Measurements from ENCODE around the gene POLR3B. TPM values are rescaled to one million over a fixed set of nuclear protein-coding genes. Genes with fewer than 3 reads are reported as not detected.

The POLR3B gene
- total and polyA plus RNA-seq, 2 of the 8 experiments (the other 6 are each of a cell fraction or from before 2014, with no cell fraction given): 5.0 to 13.2 TPM

- FAIRE-seq: no peak
- H2BK20ac ChIP-seq (ENCODE audit: low read length): no peak overlapping the region
Observed at GRCh38 chr12:106412563-106412962, 55.0 kb downstream of the POLR3B start.

More at GRCh38 chr12:106412563-106412962, 55.0 kb downstream of the POLR3B start:
- Histone ChIP-seq H3K9ac (replicated peaks in 1 of 4; ENCODE audit: extremely low read depth in 1 of 4, low read depth in 3 of 4, low read length in 3 of 4) (no peak overlapping the region), H3K4me2 (ENCODE audit: insufficient read depth in 1 of 2, low read depth in 2 of 2, low read length in 2 of 2) (no peak overlapping the region), H4K5ac (ENCODE audit: insufficient read length, low read depth, low read length) (no peak overlapping the region), H4K8ac (ENCODE audit: extremely low read depth, insufficient read depth, low read length) (no peak overlapping the region), H2BK12ac (ENCODE audit: low read depth, low read length) (no peak overlapping the region), H2AK5ac (ENCODE audit: low read depth, low read length) (no peak overlapping the region), H2BK120ac (replicated peaks; ENCODE audit: low read depth, low read length) (no peak overlapping the region), H3K23ac (ENCODE audit: insufficient read length) (no peak overlapping the region), H3K4me1 (replicated peaks in 1 of 4; ENCODE audit: control insufficient read depth in 3 of 4, insufficient read depth in 4 of 4, low read length in 3 of 4) (no peaks in the 10 kb centered on the region), H3K14ac (ENCODE audit: insufficient read length) (no peak overlapping the region), H3K9me3 (ENCODE audit: insufficient read depth in 2 of 2, low read depth in 1 of 2, low read length in 1 of 2) (no peaks in the 10 kb centered on the region), H3K56ac (replicated peaks; ENCODE audit: insufficient read length, low read depth, low read length) (no peak overlapping the region), H3K27me3 (replicated peaks in 1 of 4; ENCODE audit: control insufficient read depth in 3 of 4, extremely low read depth in 1 of 4, insufficient read depth in 3 of 4, low read length in 3 of 4) (no peaks in the 10 kb centered on the region), H2AFZ (ENCODE audit: low read length) (no peak overlapping the region), H2BK15ac (ENCODE audit: low read length) (no peak overlapping the region), H4K20me1 (replicated peaks in 1 of 2; ENCODE audit: control insufficient read depth in 1 of 2, insufficient read depth in 2 of 2, low read length in 2 of 2) (no peaks in the 10 kb centered on the region), H3K23me2 (ENCODE audit: low read depth, low read length) (no peaks in the 10 kb centered on the region), H3K4me3 (ENCODE audit: extremely low read depth in 1 of 4, insufficient read depth in 2 of 4, low read depth in 3 of 4, low read length in 4 of 4) (no peak overlapping the region), H3K27ac (ENCODE audit: low read depth, low read length) (no peak overlapping the region), H3K79me1 (ENCODE audit: low read depth, low read length) (no peaks in the 10 kb centered on the region), H3K79me2 (ENCODE audit: control insufficient read depth in 1 of 2, insufficient read depth in 2 of 2, low read length in 2 of 2) (no peaks in the 10 kb centered on the region), H3K36me3 (ENCODE audit: control insufficient read depth in 2 of 4, insufficient read depth in 4 of 4, low read length in 3 of 4) (0 out of 8 replicates have a peak, but pooled peaks cover 0 to 3% (median 0%) of the 10 kb centered on the region in 4 experiments), H3K4ac (replicated peaks; ENCODE audit: insufficient read length, low read depth, low read length) (no peak overlapping the region), H4K91ac (replicated peaks; ENCODE audit: insufficient read length, low read length) (no peak overlapping the region), H3K18ac (ENCODE audit: extremely low read depth, low read length) (no peak overlapping the region), H2BK5ac (ENCODE audit: low read depth, low read length) (no peak overlapping the region)
- no peak for DNase-seq (ENCODE audit: low read depth in 1 of 2, low spot score in 2 of 2)
- CTCF ChIA-PET (ENCODE audit: partially characterized antibody): no interaction called here
- WGBS, 2 experiments (ENCODE audit: extremely low coverage in 1 of 2, insufficient coverage in 1 of 2, insufficient read length in 1 of 2, insufficient replicate concordance in 2 of 2, low coverage in 1 of 2, low lambda C conversion rate in 2 of 2, missing lambda C conversion rate in 1 of 2): 100% methylated on average over 1 of the region's 1 CpG; no CpG with 5 or more reads in 1 of the 2 experiments
- POLR2A ChIA-PET (ENCODE audit: partially characterized antibody): no interaction called here
- TF ChIP-seq TAF1 (IDR thresholded peaks at IDR 0.05; ENCODE audit: low read depth, low read length) (no peak), KDM5A (IDR thresholded peaks at IDR 0.05; ENCODE audit: low read length) (no peak), SUZ12 (IDR thresholded peaks at IDR 0.05; ENCODE audit: low read length) (no peak), RNF2 (IDR thresholded peaks at IDR 0.05; ENCODE audit: borderline replicate concordance, low read depth, low read length, missing control alignments, poor library complexity, severe bottlenecking) (no peak), CBX8 (IDR thresholded peaks at IDR 0.05; ENCODE audit: borderline replicate concordance, low read depth, low read length) (no peak), EP300 (IDR thresholded peaks at IDR 0.05; ENCODE audit: borderline replicate concordance in 1 of 2, low read depth in 2 of 2, low read length in 2 of 2) (no peak), NANOG (IDR thresholded peaks at IDR 0.05; ENCODE audit: insufficient read depth, low read depth, low read length, poor library complexity, severe bottlenecking) (no peak), TBP (IDR thresholded peaks at IDR 0.05; ENCODE audit: low read depth, low read length) (no peak), HDAC2 (IDR thresholded peaks at IDR 0.05; ENCODE audit: borderline replicate concordance in 1 of 2, low read depth in 2 of 2, low read length in 2 of 2) (no peak), RAD21 (IDR thresholded peaks at IDR 0.05 in 1 of 2, conservative IDR thresholded peaks at IDR 0.05 in 1 of 2; ENCODE audit: low read depth in 2 of 2, low read length in 2 of 2) (no peak), CHD1 (IDR thresholded peaks at IDR 0.05; ENCODE audit: low read depth, low read length) (no peak), RFX5 (IDR thresholded peaks at IDR 0.05; ENCODE audit: borderline replicate concordance, low read depth, low read length) (no peak), SIRT6 (IDR thresholded peaks at IDR 0.05; ENCODE audit: low read length) (no peak)

Measured in H1 (cell line).